Measurements from ENCODE around the gene CTDSPL.

Gene CTDSPL

GRCh38 chr3:37897763-37898162 lies 36.1 kb downstream of the CTDSPL start:
- Histone ChIP-seq H3K4me1 (ENCODE audit: low read length) (no peaks in the 10 kb centered on the region), H4K20me1 (ENCODE audit: insufficient read depth, low read length) (no peaks in the 10 kb centered on the region), H3K9ac (ENCODE audit: low read length) (no peak overlapping the region), H3K4me2 (ENCODE audit: low read depth, low read length) (no peak overlapping the region), H3K4me3 (ENCODE audit: low read length) (no peak overlapping the region), H2AFZ (ENCODE audit: low read length) (no peak overlapping the region), H3K36me3 (replicated peaks; ENCODE audit: insufficient read depth, low read length) (no peaks in the 10 kb centered on the region), H3K9me3 (replicated peaks; ENCODE audit: insufficient read depth, low read length) (no peaks in the 10 kb centered on the region), H3K9me2 (replicated peaks; ENCODE audit: insufficient read depth, low read length) (no peaks in the 10 kb centered on the region), H3K79me2 (ENCODE audit: low read length) (no peaks in the 10 kb centered on the region), H3K27me3 (replicated peaks; ENCODE audit: insufficient read depth, low read length) (no peaks in the 10 kb centered on the region), H3F3A (ENCODE audit: insufficient read depth, low read length) (no peaks in the 10 kb centered on the region), H3K27ac (ENCODE audit: low read length) (no peak overlapping the region)
- DNase-seq, result no peak
- no peak for TF ChIP-seq EZH2phosphoT487 (IDR thresholded peaks at IDR 0.05; ENCODE audit: low read length)

- Histone ChIP-seq H3K4me1 (ENCODE audit: low read length) (no peaks in the 10 kb centered on the region), H3K4me2 (ENCODE audit: low read depth, low read length) (no peak overlapping the region), H3F3A (ENCODE audit: insufficient read depth, low read length) (no peaks in the 10 kb centered on the region), H4K20me1 (ENCODE audit: insufficient read depth, low read length) (no peaks in the 10 kb centered on the region), H3K9me3 (replicated peaks; ENCODE audit: insufficient read depth, low read length) (no peaks in the 10 kb centered on the region), H3K27me3 (replicated peaks; ENCODE audit: insufficient read depth, low read length) (no peaks in the 10 kb centered on the region), H3K9me2 (replicated peaks; ENCODE audit: insufficient read depth, low read length) (no peaks in the 10 kb centered on the region), H3K27ac (ENCODE audit: low read length) (no peak overlapping the region), H3K36me3 (replicated peaks; ENCODE audit: insufficient read depth, low read length) (no peaks in the 10 kb centered on the region), H3K79me2 (ENCODE audit: low read length) (no peaks in the 10 kb centered on the region), H2AFZ (ENCODE audit: low read length) (no peak overlapping the region), H3K9ac (ENCODE audit: low read length) (no peak overlapping the region), H3K4me3 (ENCODE audit: low read length) (no peak overlapping the region)
- no peak for TF ChIP-seq EZH2 (optimal IDR thresholded peaks at IDR 0.05; ENCODE audit: low read depth, low read length)
- TF ChIP-seq EZH2phosphoT487 (IDR thresholded peaks at IDR 0.05; ENCODE audit: low read length), result no peak
- no peak for TF ChIP-seq CTCF (IDR thresholded peaks at IDR 0.05; ENCODE audit: low read length)
- DNase-seq, result no peak
Measured at GRCh38 chr3:37898424-37898823, 36.7 kb downstream of the CTDSPL start.

- H3K27ac ChIP-seq (ENCODE audit: low read length), result no peak overlapping the region
- H4K20me1 ChIP-seq (ENCODE audit: insufficient read depth, low read length), result no peaks in the 10 kb centered on the region
- no peak for DNase-seq
- no peak overlapping the region for H3K4me3 ChIP-seq (ENCODE audit: low read length)
- H3K9ac ChIP-seq (ENCODE audit: low read length), result no peak overlapping the region
- no peaks in the 10 kb centered on the region for H3K9me3 ChIP-seq (replicated peaks; ENCODE audit: insufficient read depth, low read length)
- no peaks in the 10 kb centered on the region for H3K4me1 ChIP-seq (ENCODE audit: low read length)
- no peak overlapping the region for H2AFZ ChIP-seq (ENCODE audit: low read length)
- TF ChIP-seq EZH2 (optimal IDR thresholded peaks at IDR 0.05; ENCODE audit: low read depth, low read length) (no peak), CTCF (IDR thresholded peaks at IDR 0.05; ENCODE audit: low read length) (no peak), EZH2phosphoT487 (IDR thresholded peaks at IDR 0.05; ENCODE audit: low read length) (no peak)
- no peak overlapping the region for H3K4me2 ChIP-seq (ENCODE audit: low read depth, low read length)
- H3F3A ChIP-seq (ENCODE audit: insufficient read depth, low read length), result no peaks in the 10 kb centered on the region
- H3K27me3 ChIP-seq (replicated peaks; ENCODE audit: insufficient read depth, low read length), result no peaks in the 10 kb centered on the region
- no peaks in the 10 kb centered on the region for H3K36me3 ChIP-seq (replicated peaks; ENCODE audit: insufficient read depth, low read length)
- no peaks in the 10 kb centered on the region for H3K79me2 ChIP-seq (ENCODE audit: low read length)
- no peaks in the 10 kb centered on the region for H3K9me2 ChIP-seq (replicated peaks; ENCODE audit: insufficient read depth, low read length)
Measured at GRCh38 chr3:37899101-37899707, 37.5 kb downstream of the CTDSPL start.

GRCh38 chr3:37899711-37900306 lies 38.1 kb downstream of the CTDSPL start:
- Histone ChIP-seq H3K9me2 (replicated peaks; ENCODE audit: insufficient read depth, low read length) (no peaks in the 10 kb centered on the region), H3K4me3 (ENCODE audit: low read length) (no peak overlapping the region), H3F3A (ENCODE audit: insufficient read depth, low read length) (no peaks in the 10 kb centered on the region), H4K20me1 (ENCODE audit: insufficient read depth, low read length) (no peaks in the 10 kb centered on the region), H3K4me2 (ENCODE audit: low read depth, low read length) (no peak overlapping the region), H3K9me3 (replicated peaks; ENCODE audit: insufficient read depth, low read length) (no peaks in the 10 kb centered on the region), H3K4me1 (ENCODE audit: low read length) (no peaks in the 10 kb centered on the region), H3K79me2 (ENCODE audit: low read length) (no peaks in the 10 kb centered on the region), H2AFZ (ENCODE audit: low read length) (no peak overlapping the region), H3K27ac (ENCODE audit: low read length) (no peak overlapping the region), H3K36me3 (replicated peaks; ENCODE audit: insufficient read depth, low read length) (no peaks in the 10 kb centered on the region), H3K27me3 (replicated peaks; ENCODE audit: insufficient read depth, low read length) (no peaks in the 10 kb centered on the region), H3K9ac (ENCODE audit: low read length) (no peak overlapping the region)
- TF ChIP-seq CTCF (IDR thresholded peaks at IDR 0.05; ENCODE audit: low read length) (no peak), EZH2phosphoT487 (IDR thresholded peaks at IDR 0.05; ENCODE audit: low read length) (no peak), EZH2 (optimal IDR thresholded peaks at IDR 0.05; ENCODE audit: low read depth, low read length) (no peak)
- no peak for DNase-seq
